GM12873 (cell line): Measurements from ENCODE around the gene TP53INP2.

Experiments
- CTCF ChIP-seq: IDR thresholded peaks from 2 replicates; pipeline ENCODE4 v1.5.1; 2012; ENCODE audit warnings: low read depth, mild to moderate bottlenecking, moderate library complexity, low read length, control low read depth; ENCODE audit not compliant: insufficient read depth; ENCODE audit errors: missing control alignments

TP53INP2 gene

GRCh38 chr20:34704177-34705007 is at the start of gene TP53INP2:
TSS of gene TP53INP2 (plus strand) at chr20:34704344. CDS start at chr20:34708740, 4,396 bp downstream.
- no peak for TF ChIP-seq CTCF

DNA sequence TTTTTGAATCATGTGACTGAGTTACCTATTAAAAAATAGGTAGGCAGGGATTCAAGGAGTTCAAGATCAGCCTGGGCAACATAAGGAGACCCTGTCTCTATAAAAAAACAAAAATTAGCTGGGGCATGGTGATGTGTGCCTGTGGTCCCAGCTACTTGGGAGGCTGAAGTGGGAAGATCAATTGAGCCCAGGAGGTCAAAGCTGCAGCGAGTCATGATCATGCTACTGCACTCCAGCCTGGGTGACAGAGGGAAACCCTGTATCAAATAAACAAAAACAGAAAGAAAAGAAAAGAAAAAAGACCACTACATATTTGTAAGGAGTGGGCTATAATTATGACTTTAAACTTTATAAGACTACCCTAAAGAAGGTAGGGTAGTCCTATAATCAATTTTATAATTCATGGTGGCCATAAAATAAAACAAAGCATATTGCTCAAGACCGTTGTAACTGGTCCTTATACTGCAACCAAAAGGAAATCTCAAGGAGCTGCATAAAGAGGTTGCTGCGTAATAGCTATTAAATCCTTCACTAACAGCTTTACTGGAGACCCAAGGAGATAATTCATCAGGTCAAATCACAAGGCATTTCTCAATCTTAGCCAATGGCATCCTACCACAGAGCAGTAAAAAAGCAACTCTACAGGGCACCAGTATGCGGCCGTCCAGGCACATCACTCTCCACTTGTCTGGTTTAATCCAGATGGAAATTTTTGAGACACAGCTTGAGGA is 40.8 kb upstream of the TP53INP2 start:
- no peak for TF ChIP-seq CTCF

- TF ChIP-seq CTCF = no peak
These were observed 35.0 kb upstream of the TP53INP2 start for GRCh38 chr20:34669094-34669493.

GRCh38 chr20:34673412-34673811 is 30.7 kb upstream of the TP53INP2 start:
- no peak for TF ChIP-seq CTCF

- TF ChIP-seq CTCF = no peak
These were observed 28.6 kb upstream of the TP53INP2 start for GRCh38 chr20:34675561-34675960.

- no peak for TF ChIP-seq CTCF
These were observed 28.0 kb upstream of the TP53INP2 start for GRCh38 chr20:34675993-34676641.
